GM12864 (cell line): ENCODE data around the gene PCED1A.

Source experiments
- DNase-seq: peaks from one replicate; pipeline ENCODE4 v3.0.0-alpha.2; 2011; ENCODE audit warnings: low read depth
- H3K4me3 ChIP-seq: 2 replicates; pipeline ENCODE4 v1.5.1; 2011; ENCODE audit warnings: mild to moderate bottlenecking, low read depth, low read length, control low read depth
- CTCF ChIP-seq: IDR thresholded peaks from 2 replicates; pipeline ENCODE4 v1.5.1; 2011; ENCODE audit warnings: low read depth, mild to moderate bottlenecking, moderate library complexity, low read length, control low read depth, inconsistent platforms; ENCODE audit errors: missing control alignments

The PCED1A gene

DNA sequence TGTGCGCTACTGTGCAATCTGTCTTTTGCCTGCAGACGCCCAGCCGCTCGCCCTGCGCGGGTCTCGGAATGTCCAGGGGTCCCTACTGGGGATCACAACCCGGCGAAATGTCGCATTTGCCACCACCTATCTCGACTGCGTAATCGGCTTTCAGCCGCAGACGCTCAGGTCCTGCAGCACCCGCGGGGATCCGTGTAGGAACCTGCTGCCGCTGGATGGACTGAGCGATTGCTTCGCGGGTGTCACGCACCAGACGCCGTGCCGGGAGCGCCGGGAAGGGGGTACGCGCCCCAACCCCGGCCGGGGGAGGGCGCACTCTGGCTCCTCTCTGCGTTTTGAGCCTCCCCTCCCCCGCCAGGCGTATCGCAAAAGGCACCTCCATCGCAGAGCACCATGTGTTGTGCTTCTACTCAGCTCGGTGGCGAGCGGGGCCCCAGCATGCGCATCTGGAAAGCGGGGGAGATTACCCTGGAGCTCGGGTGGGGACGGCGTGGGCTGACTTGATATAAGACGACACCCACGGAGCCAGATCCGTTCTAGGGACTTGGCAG lies 32.1 kb upstream of the PCED1A start:
- peak; percentile 51 for TF ChIP-seq CTCF
- DNase-seq, result no peak
- peak overlapping the region; percentile 82 for H3K4me3 ChIP-seq

DNA sequence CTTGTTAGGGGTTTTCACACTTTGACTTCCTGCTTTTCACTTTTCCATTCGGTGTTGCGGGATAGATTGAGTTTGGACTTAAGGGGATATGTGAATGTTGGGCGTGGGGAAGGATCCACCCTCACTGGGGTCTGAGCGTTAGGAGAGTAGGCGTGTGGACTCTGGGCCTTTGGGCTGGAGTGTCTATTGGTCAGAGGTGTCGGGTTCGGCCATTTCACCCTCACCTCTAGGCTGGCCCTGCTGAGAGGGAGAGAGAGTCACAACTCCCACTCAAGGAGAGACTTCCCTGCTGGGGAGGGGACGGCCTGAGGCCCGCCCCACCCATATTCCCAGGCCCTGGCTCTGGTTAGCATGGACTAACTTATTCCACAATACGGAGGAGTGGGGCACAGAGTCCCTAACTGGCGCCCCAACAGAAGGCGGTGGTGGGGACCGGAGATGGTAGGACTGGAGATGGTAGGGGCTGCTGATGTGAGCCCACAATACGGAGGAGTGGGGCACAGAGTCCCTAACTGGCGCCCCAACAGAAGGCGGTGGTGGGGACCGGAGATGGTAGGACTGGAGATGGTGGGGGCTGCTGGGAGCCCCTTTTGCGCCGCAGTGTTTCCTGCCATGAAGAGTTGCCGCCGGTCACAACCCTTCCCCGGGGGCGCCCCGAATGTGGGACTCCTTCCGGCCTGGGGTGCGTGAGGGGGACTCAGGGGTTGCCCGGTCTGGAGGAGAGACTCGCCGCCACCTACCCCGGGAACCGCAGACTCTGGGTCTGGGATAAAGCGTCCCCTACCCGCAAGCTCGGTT lies 31.4 kb upstream of the PCED1A start:
- peak overlapping the region; percentile 82 for H3K4me3 ChIP-seq
- no peak for DNase-seq
- no peak for TF ChIP-seq CTCF

DNA sequence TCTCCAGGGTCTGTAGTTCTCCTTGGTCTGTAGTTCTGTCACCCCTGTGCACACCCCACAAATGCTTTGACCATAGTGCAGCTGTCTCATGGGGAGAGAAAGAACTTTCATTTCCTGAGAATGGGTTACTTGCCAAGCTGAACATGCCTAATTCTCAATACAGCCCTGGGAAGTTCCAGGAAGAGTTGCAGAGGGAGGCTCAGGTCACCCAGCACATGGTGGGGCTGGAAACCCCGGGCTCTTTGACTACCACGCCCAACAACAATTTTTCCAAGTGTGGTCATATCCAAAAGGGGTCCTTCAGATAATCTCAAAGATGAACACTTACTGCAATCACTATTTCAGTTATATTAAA lies 30.6 kb upstream of the PCED1A start:
- H3K4me3 ChIP-seq, result no peak overlapping the region
- TF ChIP-seq CTCF, result no peak
- no peak for DNase-seq

- DNase-seq, result no peak
- no peak overlapping the region for H3K4me3 ChIP-seq
- no peak for TF ChIP-seq CTCF
Observed at GRCh38 chr20:2869381-2869780, 28.9 kb upstream of the PCED1A start.

- H3K4me3 ChIP-seq, result no peak overlapping the region
- DNase-seq, result no peak
- TF ChIP-seq CTCF, result no peak
Observed at GRCh38 chr20:2867081-2867864, 26.8 kb upstream of the PCED1A start.

- TF ChIP-seq CTCF, result no peak
- DNase-seq, result no peak
- H3K4me3 ChIP-seq, result no peak overlapping the region
Observed at GRCh38 chr20:2866236-2866635, 25.8 kb upstream of the PCED1A start.
